NCI-H748 treated with DMSO at 0.1 percent for 48 hours (cell line): ENCODE results near the gene CNGA2.

Experiments used
- DNase-seq: peaks from one replicate; lab custom pipeline; 2025; lab: John Stamatoyannopoulos, UW

CNGA2 gene

DNA sequence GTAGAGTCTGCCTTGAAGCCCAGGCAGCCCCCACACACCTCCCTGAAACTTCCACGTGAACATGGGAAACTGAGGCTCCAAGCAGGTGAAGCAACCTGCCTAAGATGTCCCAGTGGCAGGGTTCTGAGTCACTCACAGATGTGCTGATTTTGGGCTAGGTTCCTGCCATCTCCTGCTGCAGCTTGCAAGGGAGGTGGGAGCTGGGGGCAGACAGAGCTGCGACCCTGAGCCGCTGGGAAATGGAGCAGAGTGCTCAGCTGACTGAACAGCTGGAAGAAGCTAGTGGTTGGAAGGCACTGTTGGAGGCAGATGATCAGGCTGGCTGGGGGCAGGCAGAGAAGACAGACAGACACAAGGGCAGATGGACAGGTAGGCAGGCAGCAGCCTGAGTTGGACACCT lies 22.3 kb upstream of the CNGA2 start:
- no peak for DNase-seq

DNA sequence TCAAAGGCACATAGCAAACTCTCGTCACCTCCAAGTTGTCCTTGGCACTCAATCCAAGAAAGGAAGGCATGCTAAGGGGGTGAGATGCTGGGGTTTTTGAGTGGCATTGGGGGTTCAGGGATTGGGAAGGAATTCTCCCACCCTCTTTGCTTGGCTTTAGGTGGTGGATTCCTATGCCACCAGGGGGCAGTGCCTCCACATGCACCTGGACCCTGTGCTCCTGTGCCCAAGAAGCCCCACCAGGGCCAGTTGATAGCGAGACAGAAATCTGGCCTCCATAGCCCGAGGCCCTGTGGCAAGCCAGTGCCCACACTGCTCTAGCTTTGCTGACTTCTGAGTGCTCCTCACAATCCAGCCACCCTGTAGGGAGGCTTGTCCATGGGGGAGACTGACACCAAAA lies 20.7 kb upstream of the CNGA2 start:
- no peak for DNase-seq

DNA sequence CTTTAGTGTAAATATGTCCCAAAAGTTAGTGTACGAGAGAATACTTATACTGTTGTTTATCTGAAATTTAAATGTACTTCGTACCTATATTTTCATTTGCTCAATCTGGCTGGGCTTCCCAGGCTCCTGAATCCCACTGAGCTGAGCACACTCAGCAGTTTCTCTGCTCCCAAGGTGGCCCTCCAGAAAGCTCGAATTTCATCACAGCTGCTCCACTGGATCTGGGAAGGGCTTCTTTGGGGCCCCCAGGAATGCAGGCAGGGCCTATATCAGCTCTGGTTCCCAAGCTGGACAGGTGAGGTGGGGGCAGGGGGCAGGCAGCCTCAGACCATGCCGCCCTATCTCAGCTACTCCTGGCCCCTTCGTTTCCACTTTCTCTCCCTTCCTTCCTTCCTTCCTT lies 20.2 kb upstream of the CNGA2 start:
- DNase-seq: no peak

DNA sequence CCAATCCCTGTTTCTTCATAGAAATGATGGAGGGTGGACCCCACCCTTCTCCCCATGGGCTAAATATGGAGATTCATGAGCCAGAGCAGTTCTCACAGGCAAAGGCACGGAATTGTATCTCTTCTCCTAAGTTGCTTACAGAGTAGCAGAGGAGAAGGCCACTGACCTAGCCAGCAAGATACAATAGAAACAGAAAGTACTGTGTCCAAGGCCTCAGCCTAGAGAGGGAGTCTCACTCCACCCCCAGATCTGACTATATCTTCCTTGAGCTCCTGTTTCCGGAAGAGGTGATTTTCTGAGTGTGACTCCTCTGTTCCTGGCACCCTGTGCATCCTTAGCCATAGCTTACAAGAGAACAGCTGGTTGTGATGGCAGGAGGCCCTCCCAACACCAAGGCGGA lies 18.8 kb upstream of the CNGA2 start, which contains the start of gene FATE1:
FATE1 (plus strand) TSS at position 284 of the 400 bp plus-strand sequence; CDS start at position 369, 85 bp downstream.
- DNase-seq: no peak

DNA sequence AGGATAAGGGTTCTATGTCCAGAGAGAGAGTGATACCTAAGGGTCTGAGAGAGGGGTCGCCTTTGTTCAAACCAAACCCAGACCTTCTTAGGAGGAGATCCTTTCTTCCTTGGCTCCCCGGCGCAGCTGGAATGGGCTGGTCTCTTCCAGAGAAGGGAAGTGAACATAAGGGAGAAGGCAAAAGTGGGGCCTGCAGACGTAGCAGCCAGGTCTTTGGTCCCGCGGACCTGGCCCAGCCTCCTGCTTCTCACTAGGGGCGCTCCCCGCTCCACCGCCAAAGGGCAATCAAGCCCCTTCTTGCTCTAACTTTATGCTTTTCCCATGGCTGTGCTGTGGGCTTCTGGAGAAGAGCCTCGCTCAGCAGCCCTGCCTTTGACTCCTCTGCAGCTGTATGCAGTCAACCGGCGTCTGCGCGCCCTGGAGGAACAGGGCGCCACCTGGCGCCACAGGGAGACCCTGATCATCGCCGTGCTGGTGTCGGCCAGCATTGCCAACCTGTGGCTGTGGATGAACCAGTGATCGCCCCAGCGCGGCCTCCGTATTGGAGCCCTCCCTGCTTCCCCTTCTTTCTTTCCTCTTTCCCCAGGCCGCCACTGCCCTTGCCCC lies 12.2 kb upstream of the CNGA2 start:
- peak; percentile 9 for DNase-seq

GRCh38 chrX:151723156-151723760 lies 11.3 kb upstream of the CNGA2 start:
- DNase-seq: no peak

DNA sequence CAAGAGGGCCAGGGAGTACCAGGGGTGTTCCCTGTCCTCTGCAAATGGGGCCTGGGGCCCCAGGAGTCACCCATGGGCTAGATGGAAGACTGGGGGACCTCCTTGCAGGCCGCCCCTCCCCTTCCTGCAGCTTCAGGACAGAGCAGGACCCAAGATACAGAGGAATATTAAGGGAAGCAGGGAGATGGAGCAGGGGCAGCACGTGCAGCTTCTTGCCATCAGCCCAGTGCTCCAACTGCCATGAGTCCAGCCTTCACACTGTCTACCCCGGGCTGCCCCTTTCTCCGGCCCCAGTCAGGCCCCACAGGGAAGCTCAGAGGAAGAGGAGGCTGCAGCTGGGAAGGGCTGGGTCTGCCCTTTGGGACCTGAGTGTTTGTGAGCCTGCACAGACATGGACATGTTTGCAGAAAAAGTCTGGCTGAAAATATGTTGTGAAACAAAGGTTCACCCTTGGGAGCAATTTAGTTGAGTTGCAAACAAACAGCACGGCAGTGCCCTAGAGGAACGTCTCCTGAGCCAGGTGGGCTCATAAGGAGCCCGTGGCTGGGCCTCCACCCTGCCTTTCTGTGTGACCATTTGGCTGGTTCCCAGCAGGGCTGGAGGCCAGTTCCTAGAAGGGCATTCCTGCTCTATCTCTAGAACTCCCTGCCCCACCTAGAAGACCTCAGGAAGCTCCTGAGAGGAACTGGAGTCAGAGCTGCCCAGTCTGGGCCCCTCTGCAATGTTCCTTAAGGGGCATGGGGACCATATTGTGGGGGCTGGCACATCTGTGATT lies 9.8 kb upstream of the CNGA2 start:
- DNase-seq: no peak

GRCh38 chrX:151725338-151725614 lies 9.3 kb upstream of the CNGA2 start:
- DNase-seq: no peak

DNA sequence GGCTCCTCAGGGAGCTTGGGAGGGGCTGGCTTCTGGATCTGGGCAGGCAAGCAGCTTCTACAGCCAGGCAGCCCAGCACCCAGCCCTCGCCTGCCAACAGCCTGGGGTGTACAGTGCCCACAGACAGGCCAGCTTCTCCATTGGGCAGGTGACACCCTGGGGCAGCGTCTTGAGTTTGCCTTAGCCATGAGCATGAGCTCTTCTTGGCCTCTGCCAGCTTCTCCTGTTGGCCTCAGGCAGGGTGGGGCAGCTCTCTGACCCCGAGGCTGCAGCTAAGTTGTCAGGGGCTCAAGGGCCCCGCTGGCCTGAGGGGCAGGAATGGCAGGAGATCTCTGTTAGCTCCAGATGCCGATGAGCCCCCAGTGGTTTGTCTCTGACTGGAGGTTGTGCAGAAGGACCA lies 7.8 kb upstream of the CNGA2 start:
- DNase-seq: no peak

- no peak for DNase-seq
Observed at GRCh38 chrX:151727346-151727745, 7.2 kb upstream of the CNGA2 start.

- no peak for DNase-seq
Observed at GRCh38 chrX:151729056-151729725, 5.4 kb upstream of the CNGA2 start.

- no peak for DNase-seq
Observed at GRCh38 chrX:151735219-151735618, 673 bp downstream of the CNGA2 start.

GRCh38 chrX:151736685-151737084 lies 2.1 kb downstream of the CNGA2 start:
- no peak for DNase-seq

- no peak for DNase-seq
Observed at GRCh38 chrX:151737494-151737893, 2.9 kb downstream of the CNGA2 start.

DNA sequence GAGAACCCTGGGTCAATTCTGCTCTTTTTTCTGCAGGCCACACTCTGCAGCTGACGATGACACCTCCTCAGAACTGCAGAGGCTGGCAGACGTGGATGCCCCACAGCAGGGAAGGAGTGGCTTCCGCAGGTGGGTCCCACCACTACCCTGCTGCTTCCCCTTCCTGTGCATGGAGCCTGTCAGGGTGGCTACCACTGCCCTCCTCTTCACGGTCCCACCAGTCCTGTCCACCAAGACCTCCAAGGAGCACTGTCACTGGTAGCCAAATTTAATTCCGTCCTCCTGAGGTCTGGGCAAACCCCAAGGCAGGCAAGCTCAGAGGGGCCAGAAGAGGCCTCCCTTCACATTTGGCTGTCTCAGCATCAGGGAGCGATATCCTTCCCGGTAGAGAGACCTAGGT lies 4.2 kb downstream of the CNGA2 start:
- DNase-seq: no peak

- no peak for DNase-seq
Observed at GRCh38 chrX:151741606-151742005, 7.1 kb downstream of the CNGA2 start.

DNA sequence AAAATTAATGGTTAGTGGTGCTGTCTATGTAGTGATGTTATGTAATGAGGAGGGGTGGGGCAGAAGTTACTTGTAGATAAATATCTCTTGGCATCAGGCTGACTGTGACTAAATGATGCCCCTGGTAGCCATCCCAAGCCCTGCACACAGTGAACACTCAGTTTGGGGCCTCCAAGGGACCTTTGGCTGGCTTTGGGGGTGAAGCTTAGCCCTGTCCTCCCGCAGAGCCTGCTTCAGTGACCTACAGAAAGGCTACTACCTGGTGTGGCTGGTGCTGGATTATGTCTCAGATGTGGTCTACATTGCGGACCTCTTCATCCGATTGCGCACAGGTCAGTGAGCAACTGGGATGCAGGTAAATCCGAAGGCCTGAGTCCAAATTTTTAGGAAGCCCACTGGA lies 7.8 kb downstream of the CNGA2 start:
- DNase-seq: no peak

DNA sequence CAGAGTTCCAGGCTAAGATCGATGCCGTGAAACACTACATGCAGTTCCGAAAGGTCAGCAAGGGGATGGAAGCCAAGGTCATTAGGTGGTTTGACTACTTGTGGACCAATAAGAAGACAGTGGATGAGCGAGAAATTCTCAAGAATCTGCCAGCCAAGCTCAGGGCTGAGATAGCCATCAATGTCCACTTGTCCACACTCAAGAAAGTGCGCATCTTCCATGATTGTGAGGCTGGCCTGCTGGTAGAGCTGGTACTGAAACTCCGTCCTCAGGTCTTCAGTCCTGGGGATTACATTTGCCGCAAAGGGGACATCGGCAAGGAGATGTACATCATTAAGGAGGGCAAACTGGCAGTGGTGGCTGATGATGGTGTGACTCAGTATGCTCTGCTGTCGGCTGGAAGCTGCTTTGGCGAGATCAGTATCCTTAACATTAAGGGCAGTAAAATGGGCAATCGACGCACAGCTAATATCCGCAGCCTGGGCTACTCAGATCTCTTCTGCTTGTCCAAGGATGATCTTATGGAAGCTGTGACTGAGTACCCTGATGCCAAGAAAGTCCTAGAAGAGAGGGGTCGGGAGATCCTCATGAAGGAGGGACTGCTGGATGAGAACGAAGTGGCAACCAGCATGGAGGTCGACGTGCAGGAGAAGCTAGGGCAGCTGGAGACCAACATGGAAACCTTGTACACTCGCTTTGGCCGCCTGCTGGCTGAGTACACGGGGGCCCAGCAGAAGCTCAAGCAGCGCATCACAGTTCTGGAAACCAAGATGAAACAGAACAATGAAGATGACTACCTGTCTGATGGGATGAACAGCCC lies 9.3 kb downstream of the CNGA2 start:
- DNase-seq: no peak

DNA sequence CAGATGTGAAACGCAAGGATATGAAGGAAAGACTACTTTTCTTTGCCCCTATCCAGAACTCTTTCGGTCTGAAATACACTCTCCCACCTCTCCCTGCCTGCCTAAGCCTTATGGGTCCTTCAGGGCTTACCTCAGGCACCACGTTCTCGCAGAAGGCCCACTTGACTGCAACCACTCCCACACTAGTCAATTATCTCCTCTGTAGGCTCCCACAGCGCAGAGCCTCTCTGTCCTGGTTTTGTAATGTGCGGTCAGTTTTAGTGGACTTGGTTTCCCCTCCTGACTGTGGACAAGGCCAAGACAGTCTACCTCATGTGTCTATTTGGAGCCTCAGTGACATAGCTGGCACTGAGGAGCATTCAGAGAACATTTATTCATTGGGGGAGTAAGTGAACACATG lies 11.1 kb downstream of the CNGA2 start:
- DNase-seq: no peak

DNA sequence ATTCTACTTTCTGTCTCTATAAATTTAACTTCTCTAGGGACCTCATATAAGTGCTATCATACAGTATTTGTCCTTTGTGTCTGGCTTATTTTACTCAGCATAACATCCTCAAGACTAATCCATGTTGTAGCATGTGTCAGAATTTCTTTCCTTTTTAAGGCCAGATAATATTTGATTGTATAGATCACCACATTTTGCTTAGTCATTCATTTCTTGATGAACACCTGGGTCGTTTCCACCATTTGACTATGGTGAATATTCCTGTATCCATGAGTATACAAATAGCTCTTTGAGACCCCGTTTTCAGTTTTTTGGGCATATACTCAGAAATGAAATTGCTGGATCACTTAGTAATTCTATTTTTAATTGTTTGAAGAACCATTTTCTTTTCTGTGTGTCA lies 12.0 kb downstream of the CNGA2 start:
- no peak for DNase-seq

DNA sequence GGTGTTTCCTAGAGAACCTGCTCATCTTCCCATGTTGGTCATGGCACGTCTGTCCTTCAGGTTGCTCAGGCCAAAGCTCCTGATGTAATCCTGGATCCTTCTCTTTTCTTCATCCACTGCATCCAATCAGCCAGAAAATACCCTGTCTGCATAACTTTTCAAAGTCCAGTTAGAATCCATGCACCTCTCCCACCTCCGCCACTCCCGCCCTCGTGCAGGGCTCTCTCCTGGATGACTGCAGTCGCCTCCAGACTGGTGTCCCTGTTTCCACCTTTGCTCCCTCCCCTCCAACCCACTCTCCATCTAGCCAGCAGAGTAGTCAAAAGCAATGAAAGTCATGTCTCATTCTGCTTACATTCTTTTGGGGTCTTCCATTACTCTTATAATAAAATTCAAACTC lies 16.0 kb downstream of the CNGA2 start:
- DNase-seq: no peak

- no peak for DNase-seq
Observed at GRCh38 chrX:151752847-151753246, 18.3 kb downstream of the CNGA2 start.
